Measurements from ENCODE around the gene AFMID. TPM values are rescaled to one million over a fixed set of nuclear protein-coding genes. Genes with fewer than 3 reads are reported as not detected.

AFMID gene
- total RNA-seq, 2 donors from 2014 or later, result 78.9 to 94.6 TPM

DNA sequence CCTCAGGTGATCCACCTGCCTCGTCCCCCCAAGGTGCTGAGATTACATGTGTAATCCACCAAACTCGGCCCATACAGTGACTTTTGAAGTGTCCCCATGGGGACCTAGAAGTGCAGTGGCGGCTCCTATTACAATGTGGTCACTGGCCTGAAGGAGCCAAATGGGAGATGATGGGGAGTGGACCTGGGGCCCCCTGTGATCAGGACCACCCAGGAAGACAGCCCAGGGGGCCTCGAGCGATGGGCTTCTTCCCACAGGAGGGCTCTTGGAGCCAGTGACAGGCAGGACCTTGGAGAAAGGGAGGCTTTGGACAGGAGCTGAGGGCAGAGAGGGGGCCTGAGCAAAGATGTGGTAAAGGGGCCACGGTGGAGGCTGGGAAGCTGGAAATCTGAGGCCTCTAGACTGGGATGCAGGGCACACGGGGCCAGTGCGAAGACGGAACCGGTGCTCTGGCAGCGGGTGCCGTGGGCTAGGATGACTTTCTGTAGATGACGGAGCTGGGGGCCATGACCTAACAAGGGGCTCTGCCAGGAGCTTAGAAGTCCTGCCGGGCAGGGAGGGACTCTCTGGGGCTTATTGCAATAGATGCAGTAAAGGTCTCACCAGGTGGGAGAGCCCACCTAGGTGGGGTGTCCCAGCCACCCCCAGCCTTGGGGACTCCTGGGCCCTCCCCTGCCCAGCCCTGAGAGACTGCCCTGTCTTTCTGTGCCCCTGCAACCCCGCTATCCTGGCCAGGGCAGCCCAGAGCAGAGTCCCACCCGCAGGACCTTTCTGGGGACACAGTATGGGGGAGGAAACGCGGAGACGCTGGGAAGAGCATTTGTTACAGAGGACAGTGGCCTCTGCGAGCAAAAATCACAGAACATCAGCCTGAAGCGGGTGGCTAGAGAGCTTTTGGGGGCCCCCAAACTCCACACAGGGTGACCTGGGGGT is 43.7 kb upstream of the AFMID start:
- Histone ChIP-seq H3K4me1 (peaks cover 81% of the 10 kb centered on the region), H3K4me3 (no peak overlapping the region), H3K27me3 (no peaks in the 10 kb centered on the region), H3K27ac (peak overlapping the region; percentile 70 to 89 (median 87)), H3K9me3 (no peaks in the 10 kb centered on the region), H3K36me3 (replicated peaks in 1 of 2; ENCODE audit: insufficient read depth in 1 of 2, low read depth in 2 of 2) (no peaks in the 10 kb centered on the region)
- intact Hi-C loops (cut with DNase I), result no loop called here
- ATAC-seq (no peak), DNase-seq (peak in 1 of 4 donors; percentile 17)
- TF ChIP-seq POLR2A (IDR thresholded peaks at IDR 0.05), result no peak
- TF ChIP-seq, protein P1, sequence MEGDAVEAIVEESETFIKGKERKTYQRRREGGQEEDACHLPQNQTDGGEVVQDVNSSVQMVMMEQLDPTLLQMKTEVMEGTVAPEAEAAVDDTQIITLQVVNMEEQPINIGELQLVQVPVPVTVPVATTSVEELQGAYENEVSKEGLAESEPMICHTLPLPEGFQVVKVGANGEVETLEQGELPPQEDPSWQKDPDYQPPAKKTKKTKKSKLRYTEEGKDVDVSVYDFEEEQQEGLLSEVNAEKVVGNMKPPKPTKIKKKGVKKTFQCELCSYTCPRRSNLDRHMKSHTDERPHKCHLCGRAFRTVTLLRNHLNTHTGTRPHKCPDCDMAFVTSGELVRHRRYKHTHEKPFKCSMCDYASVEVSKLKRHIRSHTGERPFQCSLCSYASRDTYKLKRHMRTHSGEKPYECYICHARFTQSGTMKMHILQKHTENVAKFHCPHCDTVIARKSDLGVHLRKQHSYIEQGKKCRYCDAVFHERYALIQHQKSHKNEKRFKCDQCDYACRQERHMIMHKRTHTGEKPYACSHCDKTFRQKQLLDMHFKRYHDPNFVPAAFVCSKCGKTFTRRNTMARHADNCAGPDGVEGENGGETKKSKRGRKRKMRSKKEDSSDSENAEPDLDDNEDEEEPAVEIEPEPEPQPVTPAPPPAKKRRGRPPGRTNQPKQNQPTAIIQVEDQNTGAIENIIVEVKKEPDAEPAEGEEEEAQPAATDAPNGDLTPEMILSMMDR (IDR thresholded peaks at IDR 0.05), result no peak
- WGBS, 2 donors, result 81 to 86% methylated on average over 20 to 21 of the region's 21 CpGs

DNA sequence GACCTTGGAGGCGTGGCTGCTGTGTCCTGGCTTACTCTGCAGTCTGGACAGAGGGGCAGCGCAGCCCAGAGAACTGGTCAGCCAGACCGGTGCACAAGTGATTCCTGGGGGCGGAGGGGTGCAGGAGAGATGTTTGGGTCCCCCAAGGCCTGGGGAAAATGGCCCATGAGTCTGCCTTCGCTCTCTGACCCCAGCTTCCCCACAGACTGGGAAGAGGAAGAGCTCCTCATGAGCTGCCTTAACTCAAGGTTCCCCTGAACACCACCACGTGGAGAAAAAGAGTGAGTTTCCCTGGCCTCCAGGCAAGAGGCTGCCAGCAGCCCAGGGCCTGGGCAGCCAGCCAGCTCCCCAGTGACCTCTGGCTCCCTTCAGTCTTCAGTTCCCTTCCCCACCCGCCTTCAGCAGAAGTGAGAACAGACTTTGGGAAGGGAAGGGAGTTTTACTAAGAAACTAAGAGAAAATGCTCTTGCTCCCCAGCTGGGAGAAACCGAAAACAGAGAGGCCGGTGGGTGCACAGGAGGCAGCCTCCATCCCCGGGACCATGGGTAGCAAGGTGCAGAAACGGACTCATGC is 42.9 kb upstream of the AFMID start:
- Histone ChIP-seq H3K9me3 (no peaks in the 10 kb centered on the region), H3K27ac (peak overlapping the region; percentile 70 to 89 (median 87)), H3K27me3 (no peaks in the 10 kb centered on the region), H3K36me3 (replicated peaks in 1 of 2; ENCODE audit: insufficient read depth in 1 of 2, low read depth in 2 of 2) (no peaks in the 10 kb centered on the region), H3K4me1 (peaks cover 82% of the 10 kb centered on the region), H3K4me3 (no peak overlapping the region)
- no peak for TF ChIP-seq POLR2A (IDR thresholded peaks at IDR 0.05)
- TF ChIP-seq, protein P1 (IDR thresholded peaks at IDR 0.05), result peak in 1 of 7 experiments; percentile 32
- ATAC-seq (peak; percentile 56), DNase-seq (peak; percentile 87 to 93 (median 92))
- intact Hi-C loops (cut with DNase I), result no loop called here
- 15 to 16% methylated on average over 10 of the region's 11 CpGs for WGBS, 2 donors

DNA sequence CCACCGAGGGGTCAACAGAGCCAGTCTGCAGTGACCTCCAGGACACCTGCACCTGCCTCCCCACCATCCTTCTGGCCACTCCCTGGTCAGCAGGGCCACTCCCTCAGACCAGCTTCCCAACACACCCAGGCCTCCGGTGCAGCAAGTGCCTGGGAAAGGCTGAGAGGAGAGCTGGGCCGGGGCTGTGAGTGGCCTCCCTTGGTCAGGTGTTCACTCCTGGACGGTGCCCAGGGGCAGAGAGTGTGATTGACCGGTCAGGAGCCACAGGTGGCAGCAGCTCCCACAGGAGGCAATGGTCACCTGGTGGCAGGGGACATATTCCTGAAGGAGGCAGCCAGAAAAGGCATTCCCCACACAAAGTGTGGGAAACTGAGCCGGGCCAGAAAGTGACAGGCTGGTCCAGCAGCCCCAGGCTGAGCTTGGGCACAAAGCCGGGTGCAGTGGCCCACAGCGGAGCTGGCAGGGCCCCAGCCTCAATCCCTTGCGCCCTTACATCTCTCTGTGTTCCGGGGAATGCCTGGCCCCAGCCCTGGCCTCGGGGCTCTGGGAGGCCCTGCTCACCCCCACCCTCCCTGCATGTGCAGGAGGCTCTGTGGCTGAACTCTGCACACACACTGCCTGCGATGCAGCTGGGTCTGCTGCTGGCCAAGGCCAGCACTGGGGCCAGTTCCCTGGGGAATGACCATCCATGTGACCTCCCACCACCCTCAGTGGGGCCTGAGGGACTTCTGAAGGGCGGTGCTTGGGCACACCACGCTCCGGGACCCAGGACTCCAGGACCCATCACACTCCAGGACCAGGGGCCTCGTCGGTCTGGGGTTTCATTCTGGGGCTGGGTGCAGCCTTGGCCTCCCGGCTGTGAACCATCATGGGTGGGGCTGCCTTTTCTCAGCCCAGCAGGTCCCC is 42.2 kb upstream of the AFMID start:
- Histone ChIP-seq H3K27me3 (no peaks in the 10 kb centered on the region), H3K9me3 (no peaks in the 10 kb centered on the region), H3K36me3 (replicated peaks in 1 of 2; ENCODE audit: insufficient read depth in 1 of 2, low read depth in 2 of 2) (no peaks in the 10 kb centered on the region), H3K4me1 (peaks cover 82% of the 10 kb centered on the region), H3K27ac (peak overlapping the region; percentile 70 to 89 (median 87)), H3K4me3 (no peak overlapping the region)
- 15 to 25% methylated on average over 7 to 18 of the region's 18 CpGs for WGBS, 2 donors
- ATAC-seq (peak; percentile 83), DNase-seq (peak; percentile 93 to 98 (median 97))
- TF ChIP-seq, protein P1 (IDR thresholded peaks at IDR 0.05), result peak in 4 of 7 experiments; percentile 16 to 38 (median 26)
- TF ChIP-seq POLR2A (IDR thresholded peaks at IDR 0.05), result peak in 1 of 3 donors; percentile 27
- intact Hi-C loops (cut with DNase I), result no loop called here

DNA sequence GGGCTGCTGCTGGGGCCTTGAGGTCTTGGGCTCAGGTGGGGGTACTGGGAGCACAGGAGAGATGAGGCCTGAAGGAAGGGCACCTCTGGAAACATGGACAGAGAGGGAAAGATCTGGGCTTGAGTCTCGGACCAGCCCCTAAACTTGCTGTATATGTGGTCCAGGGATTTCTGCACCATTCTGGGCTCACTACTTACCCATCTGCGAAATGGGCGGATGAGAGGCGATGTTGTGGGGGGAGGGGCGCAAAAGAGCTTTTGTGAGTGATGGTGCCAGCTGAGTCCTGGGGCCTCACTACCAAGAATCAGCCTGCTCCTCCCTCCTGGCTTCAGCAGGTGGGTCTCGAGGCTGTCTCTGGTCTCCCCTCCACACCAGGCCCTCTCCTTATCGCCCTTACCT is 40.7 kb upstream of the AFMID start:
- WGBS, 2 donors, result 85 to 93% methylated on average over 6 to 7 of the region's 7 CpGs
- ATAC-seq, result no peak
- Histone ChIP-seq H3K27me3 (no peaks in the 10 kb centered on the region), H3K36me3 (replicated peaks in 1 of 2; ENCODE audit: insufficient read depth in 1 of 2, low read depth in 2 of 2) (no peaks in the 10 kb centered on the region), H3K9me3 (no peaks in the 10 kb centered on the region), H3K4me1 (peaks cover 76% of the 10 kb centered on the region), H3K27ac (peak overlapping the region in 3 of 4 donors; percentile 86 to 89 (median 88)), H3K4me3 (no peak overlapping the region)
- DNase-seq, result no peak
- TF ChIP-seq POLR2A (IDR thresholded peaks at IDR 0.05), result no peak
- TF ChIP-seq, protein P1 (IDR thresholded peaks at IDR 0.05), result no peak
- intact Hi-C loops (cut with DNase I), result no loop called here

All from body of pancreas (tissue), 4 donors.